Keratinocyte (primary cell): ENCODE measurements around the gene TSPEAR. TPM values are rescaled to one million over a fixed set of nuclear protein-coding genes. Genes with fewer than 3 reads are reported as not detected.

ENCODE experiments used
- DNase-seq: peaks from one replicate; pipeline ENCODE4 v3.0.0-alpha.2; 2011; ENCODE audit warnings: low read depth, missing footprints, low spot score
- FAIRE-seq: peaks from 2 replicates; lab custom pipeline; 2011; peaks lifted over from hg19 to GRCh38; lab: Jason Lieb, UNC
- H2AFZ ChIP-seq: 2 replicates; pipeline ENCODE4 v1.6.0; 2012; ENCODE audit warnings: low read length, control low read depth, inconsistent platforms; ENCODE audit not compliant: control insufficient read depth
- H3K27ac ChIP-seq: 2 replicates; pipeline ENCODE4 v1.5.1; 2011; ENCODE audit warnings: low read length; ENCODE audit not compliant: control insufficient read depth, insufficient read depth
- H3K27me3 ChIP-seq: 3 replicates; pipeline ENCODE4 v1.6.0; 2011; ENCODE audit warnings: low read length; ENCODE audit not compliant: control insufficient read depth, insufficient read depth; ENCODE audit errors: extremely low read depth
- H3K36me3 ChIP-seq, 2 experiments: 2 replicates in 1 of 2; 3 replicates in 1 of 2; pipeline ENCODE4 v1.5.1; 2011; ENCODE audit warnings: low read length in 2 of 2, mild to moderate bottlenecking in 1 of 2; ENCODE audit not compliant: control insufficient read depth in 2 of 2, insufficient read depth in 2 of 2; ENCODE audit errors: extremely low read depth in 1 of 2
- H3K4me1 ChIP-seq: 3 replicates; pipeline ENCODE4 v1.5.1; 2011; ENCODE audit warnings: low read length; ENCODE audit not compliant: control insufficient read depth, insufficient read depth; ENCODE audit errors: extremely low read depth
- H3K4me2 ChIP-seq: 3 replicates; pipeline ENCODE4 v1.6.0; 2011; ENCODE audit warnings: low read depth, low read length; ENCODE audit not compliant: control insufficient read depth, insufficient read depth; ENCODE audit errors: extremely low read depth
- H3K4me3 ChIP-seq, 3 experiments: fragments of 200-600 bp in 1 of 3; sonication (generic) in 1 of 3; 2 replicates in 2 of 3; 3 replicates in 1 of 3; pipeline ENCODE4 v1.5.1; 2011 to 2016; ENCODE audit warnings: low read length in 3 of 3, mild to moderate bottlenecking in 3 of 3, control low read depth in 2 of 3, inconsistent platforms in 1 of 3, low read depth in 1 of 3, mixed read lengths in 1 of 3, mixed run types in 1 of 3, moderate library complexity in 1 of 3; ENCODE audit not compliant: control insufficient read depth in 2 of 3, insufficient read depth in 2 of 3; ENCODE audit errors: extremely low read depth in 1 of 3
- H3K79me2 ChIP-seq: 2 replicates; pipeline ENCODE4 v1.6.0; 2012; ENCODE audit warnings: low read length; ENCODE audit not compliant: control insufficient read depth, insufficient read depth
- H3K9ac ChIP-seq: 3 replicates; pipeline ENCODE4 v1.6.0; 2011; ENCODE audit warnings: low read length; ENCODE audit not compliant: control insufficient read depth, insufficient read depth; ENCODE audit errors: extremely low read depth
- H3K9me1 ChIP-seq: 3 replicates; pipeline ENCODE4 v1.6.0; 2011; ENCODE audit warnings: low read length; ENCODE audit not compliant: control insufficient read depth, insufficient read depth; ENCODE audit errors: extremely low read depth
- H3K9me3 ChIP-seq: 2 replicates; pipeline ENCODE4 v1.5.1; 2012; ENCODE audit warnings: low read depth, low read length; ENCODE audit not compliant: control insufficient read depth
- H4K20me1 ChIP-seq: 3 replicates; pipeline ENCODE4 v1.6.0; 2011; ENCODE audit warnings: low read length; ENCODE audit not compliant: control insufficient read depth, insufficient read depth; ENCODE audit errors: extremely low read depth
- EZH2 ChIP-seq: IDR thresholded peaks from one replicate; pipeline ENCODE4 v1.6.1; 2012; ENCODE audit warnings: inconsistent platforms, mild to moderate bottlenecking, low read length, moderate library complexity
- dilution Hi-C: fragments of 300-500 bp; cut with MboI; formaldehyde crosslinking; loops from one replicate; pipeline ENCODE4 v1.7.0; 2020; ENCODE audit warnings: low sequenced_read_pairs; ENCODE audit not compliant: extremely low pct_ligation_motif_present
- polyA plus RNA-seq, 5 experiments: library from polyadenylated mRNA; depleted of rRNA in 3 of 5; stranded (reverse) in 3 of 5; stranded (forward) in 1 of 5; unstranded in 1 of 5; fragments of >200 nt; gene quantifications; 1 replicate in 1 of 5; 2 replicates in 3 of 5; 3 replicates in 1 of 5; pipeline versions ENCODE4 v1.2.1 to v1.2.3, GENCODE V29; 2011 to 2012; ENCODE audit warnings: missing spikeins in 2 of 5, low read depth in 1 of 5, low replicate concordance in 1 of 5
- TF ChIP-seq, protein P1 (sequence below), 3 experiments: IDR thresholded peaks in 1 of 3; conservative IDR thresholded peaks in 1 of 3; optimal IDR thresholded peaks in 1 of 3; 2 replicates in 2 of 3; 3 replicates in 1 of 3; pipeline versions ENCODE3 to v1.5.1; 2011; ENCODE audit warnings: low read length in 3 of 3, mild to moderate bottlenecking in 3 of 3, moderate library complexity in 2 of 3, control low read depth in 1 of 3, inconsistent platforms in 1 of 3; ENCODE audit not compliant: insufficient read depth in 2 of 3; ENCODE audit errors: extremely low read depth in 1 of 3

The TSPEAR gene
- polyA plus RNA-seq, 1 donor (not counting 4 experiments of a cell fraction or from before 2014, with no cell fraction given), result 0.12 TPM

DNA sequence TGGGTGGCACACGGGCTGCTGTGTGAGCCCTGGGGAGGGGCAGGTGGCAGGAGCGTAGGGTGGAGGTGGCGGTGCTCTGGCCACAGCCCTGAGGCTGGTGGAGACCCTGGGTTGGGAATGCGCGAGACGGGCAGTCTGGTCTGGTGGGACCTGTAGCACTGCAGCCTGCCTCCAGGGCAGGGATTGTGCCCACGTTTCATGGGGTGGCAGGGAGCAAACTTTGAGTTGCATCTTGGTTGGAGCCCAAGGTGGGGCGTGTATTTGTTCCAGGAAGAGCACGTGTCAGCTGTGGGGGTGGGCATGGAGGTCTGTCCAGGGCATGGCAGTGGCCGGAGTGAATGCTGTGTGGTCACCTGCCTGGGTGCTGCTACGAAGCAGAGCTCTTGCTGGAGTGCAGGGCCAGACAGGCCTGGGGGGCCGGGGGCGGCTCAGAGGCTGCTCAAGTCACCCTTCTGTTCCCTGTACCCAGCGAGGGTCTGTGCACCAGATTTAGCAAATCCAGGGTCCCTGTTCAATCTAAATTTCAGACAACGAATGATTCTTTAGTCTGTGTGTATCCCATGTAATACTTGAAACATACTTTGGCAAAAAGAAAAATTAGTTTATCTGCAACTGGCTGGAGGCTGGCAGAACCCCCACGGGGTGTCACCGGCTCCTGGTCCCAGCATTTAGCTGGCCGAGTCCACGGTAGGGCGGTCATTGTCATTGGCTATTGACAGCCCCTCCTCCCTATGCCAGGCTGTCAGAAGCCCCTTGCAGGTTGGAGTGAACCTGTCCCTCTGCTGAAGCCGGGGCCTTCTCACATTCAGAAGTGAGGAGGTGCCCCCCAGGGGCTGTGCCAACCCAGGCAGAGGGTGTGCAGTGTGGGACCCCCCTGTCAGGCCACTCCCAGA is 198.6 kb downstream of the TSPEAR start:
- Histone ChIP-seq H3K9ac (no peak overlapping the region), H3K4me2 (no peak overlapping the region), H3K4me1 (no peaks in the 10 kb centered on the region), H3K27ac (no peak overlapping the region), H3K9me3 (no peaks in the 10 kb centered on the region), H3K9me1 (no peaks in the 10 kb centered on the region), H3K27me3 (peaks cover 11% of the 10 kb centered on the region), H3K4me3 (no peak overlapping the region), H2AFZ (no peak overlapping the region), H4K20me1 (no peaks in the 10 kb centered on the region), H3K79me2 (no peaks in the 10 kb centered on the region), H3K36me3 (no peaks in the 10 kb centered on the region)
- dilution Hi-C loops, result no loop called here
- FAIRE-seq (no peak), DNase-seq (no peak)
- TF ChIP-seq EZH2, result no peak
- TF ChIP-seq, protein P1, sequence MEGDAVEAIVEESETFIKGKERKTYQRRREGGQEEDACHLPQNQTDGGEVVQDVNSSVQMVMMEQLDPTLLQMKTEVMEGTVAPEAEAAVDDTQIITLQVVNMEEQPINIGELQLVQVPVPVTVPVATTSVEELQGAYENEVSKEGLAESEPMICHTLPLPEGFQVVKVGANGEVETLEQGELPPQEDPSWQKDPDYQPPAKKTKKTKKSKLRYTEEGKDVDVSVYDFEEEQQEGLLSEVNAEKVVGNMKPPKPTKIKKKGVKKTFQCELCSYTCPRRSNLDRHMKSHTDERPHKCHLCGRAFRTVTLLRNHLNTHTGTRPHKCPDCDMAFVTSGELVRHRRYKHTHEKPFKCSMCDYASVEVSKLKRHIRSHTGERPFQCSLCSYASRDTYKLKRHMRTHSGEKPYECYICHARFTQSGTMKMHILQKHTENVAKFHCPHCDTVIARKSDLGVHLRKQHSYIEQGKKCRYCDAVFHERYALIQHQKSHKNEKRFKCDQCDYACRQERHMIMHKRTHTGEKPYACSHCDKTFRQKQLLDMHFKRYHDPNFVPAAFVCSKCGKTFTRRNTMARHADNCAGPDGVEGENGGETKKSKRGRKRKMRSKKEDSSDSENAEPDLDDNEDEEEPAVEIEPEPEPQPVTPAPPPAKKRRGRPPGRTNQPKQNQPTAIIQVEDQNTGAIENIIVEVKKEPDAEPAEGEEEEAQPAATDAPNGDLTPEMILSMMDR (optimal IDR thresholded peaks at IDR 0.05 in 1 of 3, IDR thresholded peaks at IDR 0.05 in 1 of 3, conservative IDR thresholded peaks at IDR 0.05 in 1 of 3; ENCODE audit: extremely low read depth in 1 of 3, insufficient read depth in 2 of 3, low read length in 3 of 3), result no peak

DNA sequence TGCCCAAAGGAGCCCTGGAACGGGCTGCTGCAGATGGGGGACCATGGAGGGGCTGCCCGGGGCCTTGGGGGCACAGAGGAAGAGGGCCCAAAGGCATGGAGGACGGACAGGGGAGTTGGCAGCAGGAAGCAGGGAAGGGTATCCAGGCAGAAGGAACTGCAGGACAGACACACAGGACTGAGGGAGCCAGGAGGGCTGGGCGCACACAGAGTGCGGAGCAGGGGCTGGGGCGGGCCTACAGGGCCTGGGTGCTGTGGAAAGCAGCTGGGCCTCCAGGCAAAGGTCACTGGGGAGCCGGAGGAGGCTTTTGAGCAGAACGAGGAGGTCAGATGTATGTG is 199.5 kb downstream of the TSPEAR start:
- FAIRE-seq (no peak), DNase-seq (no peak)
- no peak overlapping the region for H3K27ac ChIP-seq
- no peaks in the 10 kb centered on the region for H3K9me1 ChIP-seq
- H3K27me3 ChIP-seq, result peaks cover 11% of the 10 kb centered on the region
- H3K79me2 ChIP-seq, result no peaks in the 10 kb centered on the region
- H3K4me3 ChIP-seq, result no peak overlapping the region
- H3K9ac ChIP-seq, result no peak overlapping the region
- no peaks in the 10 kb centered on the region for H3K36me3 ChIP-seq
- no peaks in the 10 kb centered on the region for H4K20me1 ChIP-seq
- H3K4me2 ChIP-seq, result no peak overlapping the region
- no peak overlapping the region for H2AFZ ChIP-seq
- H3K4me1 ChIP-seq, result no peaks in the 10 kb centered on the region
- dilution Hi-C loops, result no loop called here
- TF ChIP-seq, protein P1 (optimal IDR thresholded peaks at IDR 0.05 in 1 of 3, IDR thresholded peaks at IDR 0.05 in 1 of 3, conservative IDR thresholded peaks at IDR 0.05 in 1 of 3; ENCODE audit: extremely low read depth in 1 of 3, insufficient read depth in 2 of 3, low read length in 3 of 3), result no peak
- no peak for TF ChIP-seq EZH2
- no peaks in the 10 kb centered on the region for H3K9me3 ChIP-seq
